SHP77 (cell line): ENCODE measurements around the gene NUDT4.
"Not testable (repeated sequence)": the region's sequence is repeated elsewhere in the genome, so short reads cannot be mapped to it uniquely, and the experiment has no call there.

Experiments used
- DNase-seq, 2 experiments: peaks; one replicate each; lab custom pipeline; 2025; lab: John Stamatoyannopoulos, UW

NUDT4 gene

GRCh38 chr12:93366422-93366821 is 11.3 kb upstream of the NUDT4 start:
- DNase-seq, result no peak

GRCh38 chr12:93368766-93369165 is 9.0 kb upstream of the NUDT4 start:
- DNase-seq, result no peak

- no peak for DNase-seq
Measured at GRCh38 chr12:93369505-93369904, 8.2 kb upstream of the NUDT4 start.

DNA sequence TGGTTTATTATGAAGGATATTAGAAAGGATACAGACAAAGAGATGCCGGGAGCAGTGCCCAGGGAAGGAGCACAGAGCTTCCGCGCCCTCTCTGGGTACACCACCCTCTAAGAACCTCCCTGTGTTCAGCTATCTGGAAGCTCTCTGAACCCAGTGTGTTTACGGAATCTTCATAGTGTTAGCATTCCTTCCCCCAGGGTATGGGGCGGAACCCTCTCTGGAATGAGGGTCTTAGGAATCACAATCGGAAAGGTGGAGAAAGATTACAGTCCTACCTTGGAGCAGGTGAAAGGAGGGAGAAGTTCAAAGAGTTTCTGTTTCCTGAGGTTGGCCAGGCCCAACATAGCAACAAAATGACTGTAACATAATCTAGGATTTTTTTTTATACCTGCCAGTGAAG is 6.8 kb upstream of the NUDT4 start:
- DNase-seq, result no peak

GRCh38 chr12:93373961-93374656 is 3.6 kb upstream of the NUDT4 start:
- DNase-seq, result no peak

DNA sequence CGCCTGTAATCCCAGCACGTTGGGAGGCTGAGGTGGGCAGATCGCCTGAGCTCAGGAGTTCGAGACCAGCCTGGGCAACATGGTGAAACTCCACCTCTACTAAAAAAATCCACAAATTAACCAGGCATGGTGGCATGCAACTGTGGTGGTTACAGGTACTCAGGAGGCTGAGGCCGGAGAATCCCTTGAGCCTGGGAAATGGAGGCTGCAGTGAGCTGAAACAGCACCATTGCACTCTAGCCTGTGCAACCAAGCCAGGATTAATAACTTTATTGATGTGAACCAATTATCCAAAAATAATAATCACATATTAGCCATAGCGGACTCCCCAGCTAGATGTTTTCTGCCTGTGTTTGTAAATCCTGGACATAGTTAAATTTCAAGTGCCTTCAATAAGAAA is 1.8 kb upstream of the NUDT4 start:
- DNase-seq, result no peak

- DNase-seq, result no peak
Measured at GRCh38 chr12:93376436-93377251, 1.1 kb upstream of the NUDT4 start.

- peak; percentile 31 to 56 for DNase-seq
Measured at GRCh38 chr12:93378196-93378997, 672 bp downstream of the NUDT4 start.

- no peak for DNase-seq
Measured at GRCh38 chr12:93378998-93379325, 1.2 kb downstream of the NUDT4 start.

DNA sequence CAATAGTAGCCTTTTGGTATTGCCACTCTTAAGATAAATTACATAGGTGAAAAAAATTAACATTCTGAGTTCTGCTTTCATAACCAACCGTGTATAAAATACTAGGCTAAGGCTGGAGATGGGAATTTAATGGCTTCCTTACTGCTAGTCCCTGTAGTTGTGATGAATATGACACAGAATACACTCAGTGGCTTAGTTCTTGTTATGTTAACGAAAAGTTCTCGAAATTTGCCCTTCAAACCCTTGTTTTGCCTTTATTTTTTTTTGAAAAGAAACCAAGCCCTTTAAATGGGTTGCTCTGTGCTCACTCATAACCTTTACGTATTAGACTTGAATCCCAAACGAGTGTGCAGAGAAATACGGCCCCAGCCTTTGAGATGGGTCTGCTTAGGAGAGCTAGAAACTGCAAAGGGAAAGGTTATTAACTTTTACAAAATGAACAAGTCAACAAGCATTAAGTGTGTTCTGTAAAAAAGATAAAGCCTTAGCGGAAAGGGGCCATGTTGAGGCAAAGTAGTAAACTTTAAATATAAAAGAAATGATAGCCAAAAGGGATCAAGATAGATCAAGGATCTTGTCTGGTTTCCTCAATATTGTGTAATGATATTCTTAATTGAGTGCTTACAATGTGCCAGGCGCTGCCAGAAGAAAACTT is 1.7 kb downstream of the NUDT4 start:
- no peak for DNase-seq

DNA sequence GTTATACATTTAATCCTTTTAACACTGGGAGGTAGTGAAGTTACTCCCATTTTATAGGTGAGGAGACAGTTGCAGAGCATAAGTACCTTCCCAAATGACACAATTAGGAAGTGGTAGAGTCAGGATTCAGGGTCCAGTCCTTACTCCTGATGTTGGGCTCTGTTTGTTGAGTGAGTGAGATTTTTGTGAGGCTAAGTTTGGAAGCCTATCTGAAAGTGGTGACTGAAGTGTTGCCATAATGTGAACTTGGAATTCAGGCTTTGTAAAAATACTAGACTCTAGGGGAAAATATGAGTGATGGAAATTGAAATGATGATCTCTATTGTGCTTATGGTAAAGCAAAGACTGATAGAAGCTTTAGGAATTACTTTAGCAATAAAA is 2.2 kb downstream of the NUDT4 start:
- no peak for DNase-seq

DNA sequence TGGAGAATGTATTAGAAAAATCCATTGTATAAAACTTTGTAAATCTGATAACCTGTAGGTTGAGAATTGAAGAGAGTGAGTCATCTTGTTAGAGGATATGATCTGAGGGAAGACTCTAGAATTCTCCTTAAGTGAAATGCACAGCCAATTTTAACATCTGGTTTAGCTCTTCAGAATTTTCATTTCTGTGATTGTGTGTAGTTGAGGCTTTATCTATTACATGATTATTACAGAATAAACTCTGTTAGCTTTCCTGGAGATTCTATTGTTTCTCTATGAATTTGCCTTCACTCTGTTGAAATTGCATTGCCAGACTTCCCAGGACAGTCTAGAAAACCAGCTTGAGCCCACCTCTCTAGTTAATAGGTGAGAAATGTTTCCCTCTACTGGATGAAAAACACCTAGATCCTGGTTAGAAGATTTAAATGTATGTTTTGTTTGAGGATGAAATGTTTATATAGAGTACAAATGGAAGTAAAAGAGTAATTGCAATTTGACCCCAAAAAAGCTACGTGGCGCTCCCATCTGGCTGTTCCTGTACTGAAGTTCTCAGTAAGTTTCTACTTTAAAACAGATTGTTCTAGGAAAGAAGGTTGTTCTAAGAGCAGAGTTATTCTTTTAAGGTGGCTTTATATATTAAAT is 2.9 kb downstream of the NUDT4 start:
- DNase-seq, result no peak

DNA sequence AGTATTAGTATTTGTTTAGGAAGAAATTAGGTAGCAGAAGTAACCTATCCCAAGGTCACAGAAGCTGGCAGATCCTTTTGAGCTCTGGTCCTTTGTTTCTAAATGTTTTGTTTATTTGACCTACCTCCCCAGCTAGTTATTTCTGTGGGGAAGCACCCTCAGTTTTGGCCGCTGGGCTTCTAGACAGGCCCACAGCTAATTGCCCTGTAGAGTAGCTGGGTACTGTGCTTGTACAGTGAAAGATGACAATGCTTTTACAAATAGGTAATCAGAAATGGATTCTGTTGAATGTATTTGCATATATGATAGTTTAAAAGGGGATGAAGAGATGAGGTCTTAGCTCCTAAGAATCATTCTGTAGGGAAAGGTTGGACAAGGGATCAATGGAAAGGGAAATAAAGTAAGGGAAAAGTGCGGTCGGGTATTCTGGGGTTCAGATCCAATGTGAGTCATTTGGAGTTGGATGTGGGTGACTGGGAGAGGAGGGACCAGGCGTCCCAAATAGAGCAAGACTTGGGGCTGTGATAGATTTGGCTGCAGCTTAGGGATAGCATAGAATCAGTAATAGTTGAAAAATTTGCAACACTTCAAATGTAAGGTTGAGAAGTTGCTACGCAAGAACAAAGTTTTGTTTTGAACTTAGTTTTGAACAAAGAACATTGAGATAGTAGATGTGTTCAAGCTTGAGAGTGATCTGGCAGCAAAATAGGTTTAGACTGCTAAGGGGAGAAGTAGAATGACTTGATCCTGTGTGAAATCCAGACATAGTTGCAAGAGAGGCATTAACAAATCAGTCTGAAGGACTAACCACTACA is 3.6 kb downstream of the NUDT4 start:
- no peak for DNase-seq

- not testable (repeated sequence) for DNase-seq
Measured at GRCh38 chr12:93381976-93382437, 4.3 kb downstream of the NUDT4 start.

DNA sequence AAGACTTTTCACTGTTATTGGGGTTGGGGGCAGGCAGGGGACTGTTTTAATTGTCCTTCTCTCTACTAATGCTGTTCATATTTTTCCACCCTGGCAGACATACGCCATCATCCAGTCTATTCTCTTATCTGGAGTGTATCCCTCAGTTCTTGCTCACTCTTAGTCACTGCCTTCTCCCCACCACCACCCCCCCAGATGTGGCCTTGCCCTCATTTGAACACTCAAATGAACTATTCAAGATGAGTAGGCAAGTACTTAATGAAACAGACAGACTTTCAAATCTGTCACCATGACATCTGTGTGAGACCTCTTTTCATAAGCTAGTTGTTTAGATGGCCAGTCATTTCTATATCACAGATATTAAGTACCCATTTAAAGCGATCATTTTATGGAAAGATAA is 10.1 kb downstream of the NUDT4 start:
- no peak for DNase-seq

- no peak for DNase-seq
Measured at GRCh38 chr12:93390031-93390430, 12.3 kb downstream of the NUDT4 start.

- DNase-seq, result no peak
Measured at GRCh38 chr12:93390549-93391297, 13.0 kb downstream of the NUDT4 start.

DNA sequence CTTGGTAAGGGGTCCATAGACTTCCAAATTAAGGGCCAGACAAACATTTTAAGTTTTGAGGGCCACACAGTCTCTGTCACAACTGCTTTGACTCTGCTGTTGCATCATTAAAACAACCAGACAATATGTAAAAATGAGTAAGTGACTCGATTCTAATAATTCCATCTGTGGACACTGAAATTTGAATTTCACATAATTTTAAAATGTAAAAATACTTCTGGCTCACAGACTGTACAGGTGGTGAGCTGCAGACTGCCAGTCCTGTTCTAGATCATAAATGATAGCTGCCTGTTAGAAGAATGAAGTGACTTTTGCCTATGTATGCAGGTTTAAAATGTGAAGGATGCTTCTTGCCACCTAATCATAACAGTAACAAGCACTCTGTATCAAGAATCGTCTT is 15.7 kb downstream of the NUDT4 start:
- DNase-seq, result no peak

- no peak for DNase-seq
Measured at GRCh38 chr12:93397412-93397811, 19.7 kb downstream of the NUDT4 start.

GRCh38 chr12:93399183-93399863 is 21.6 kb downstream of the NUDT4 start:
- not testable (repeated sequence) for DNase-seq
